ENCODE data around the gene ANTXR1.

Gene ANTXR1

DNA sequence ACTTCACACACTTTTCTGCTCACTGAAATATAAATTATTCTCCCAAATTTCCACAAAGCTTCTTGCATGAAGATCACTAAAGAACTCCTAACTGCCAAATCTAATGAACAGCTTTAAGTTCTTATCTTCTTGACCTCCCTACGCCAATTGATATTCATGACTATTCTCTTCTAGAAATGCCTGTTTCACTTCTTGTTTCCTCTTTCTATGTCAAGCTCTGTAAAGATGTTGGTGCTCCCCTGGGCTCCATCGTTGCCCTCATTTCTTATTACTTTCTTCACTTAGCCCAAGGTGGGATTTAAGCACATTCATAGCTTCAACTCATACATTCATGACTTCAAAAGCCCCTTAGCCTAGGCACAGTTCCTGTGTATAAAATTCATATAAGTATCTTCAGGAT lies 9.2 kb upstream of the ANTXR1 start:
- DNase-seq (ENCODE audit: low read depth, low spot score), result no peak

DNA sequence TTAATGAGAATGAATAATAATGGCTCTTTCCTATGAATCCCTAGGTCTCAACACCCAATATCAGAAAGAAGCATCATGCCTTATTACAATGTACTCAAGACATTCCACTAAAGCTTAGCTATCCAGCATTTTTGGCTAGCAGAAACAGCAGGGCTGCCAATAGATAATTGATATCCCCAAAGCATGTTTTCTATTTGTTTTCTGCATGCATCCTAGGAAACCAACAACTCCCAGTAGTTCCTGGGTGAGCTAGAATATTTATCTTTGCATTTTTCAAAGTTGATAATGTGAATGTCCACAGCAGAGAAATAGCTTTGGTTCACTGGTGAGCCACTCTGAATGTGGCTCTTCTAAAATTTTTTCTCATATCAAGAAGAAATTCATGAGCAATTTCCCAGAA lies 5.8 kb upstream of the ANTXR1 start:
- DNase-seq (ENCODE audit: low read depth, low spot score), result no peak

- no peak for DNase-seq (ENCODE audit: low read depth, low spot score)
Measured at GRCh38 chr2:69007603-69008002, 5.4 kb upstream of the ANTXR1 start.

DNA sequence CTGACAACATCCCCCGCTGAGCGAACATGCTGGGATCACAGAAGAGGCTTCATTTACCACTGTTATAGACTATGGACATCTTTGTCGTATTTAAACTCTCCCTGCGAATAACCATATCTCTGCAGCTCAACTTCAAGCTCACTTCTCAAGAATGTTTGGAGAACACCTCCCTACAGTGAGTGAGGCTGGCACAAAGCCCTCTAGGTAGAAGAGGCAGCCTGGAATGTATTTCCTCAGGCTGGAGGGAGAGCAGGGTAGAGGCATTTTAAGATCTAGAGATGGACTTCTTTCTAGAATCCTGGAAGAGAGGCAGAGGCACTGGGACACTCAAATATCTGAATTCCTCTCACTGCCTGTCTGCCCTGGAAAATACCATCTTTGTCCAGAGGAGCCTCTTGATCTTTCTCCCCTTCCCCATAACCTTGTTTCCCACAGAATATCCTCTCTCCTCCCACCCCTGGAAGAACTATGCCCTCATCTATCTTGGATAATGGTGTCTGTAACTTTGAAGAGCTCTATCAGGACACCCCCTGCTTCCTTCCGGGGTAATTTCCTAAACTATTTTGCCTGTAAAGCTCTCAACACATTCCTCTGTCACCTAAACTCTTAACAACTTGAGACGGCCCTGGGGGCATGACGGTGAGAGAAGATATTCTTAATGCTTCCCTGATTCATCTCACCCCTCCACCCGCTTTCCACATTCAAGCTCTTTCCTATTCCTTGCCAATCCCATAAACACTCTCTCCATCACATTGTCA lies 2.4 kb upstream of the ANTXR1 start:
- DNase-seq (ENCODE audit: low read depth, low spot score), result no peak

DNA sequence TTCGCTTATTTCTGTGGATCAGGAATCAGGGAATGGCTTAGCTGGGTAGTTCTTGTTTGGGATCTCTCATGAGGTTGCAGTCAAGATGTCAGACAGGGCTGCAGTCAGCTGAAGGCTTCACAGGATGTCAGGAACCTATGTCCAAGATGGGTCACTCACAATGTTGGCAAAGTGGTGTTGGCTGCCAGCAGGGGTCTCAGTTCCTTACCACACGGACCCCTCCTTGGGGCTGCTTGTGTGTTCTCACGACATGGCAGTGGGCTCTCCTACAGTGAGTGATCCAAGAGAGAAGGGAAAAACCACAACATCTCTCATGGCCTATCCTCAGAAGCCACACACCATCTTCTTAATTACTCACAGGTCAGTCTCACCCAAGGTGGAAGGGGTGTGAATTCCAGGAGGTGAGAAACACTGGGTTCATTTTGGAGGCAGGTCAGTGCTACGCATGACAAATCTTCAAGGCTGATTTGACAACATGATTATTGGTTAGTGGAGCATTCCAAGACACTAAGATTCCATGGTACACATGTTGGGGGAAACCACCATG lies 1.3 kb upstream of the ANTXR1 start:
- DNase-seq (ENCODE audit: low read depth, low spot score), result no peak

DNA sequence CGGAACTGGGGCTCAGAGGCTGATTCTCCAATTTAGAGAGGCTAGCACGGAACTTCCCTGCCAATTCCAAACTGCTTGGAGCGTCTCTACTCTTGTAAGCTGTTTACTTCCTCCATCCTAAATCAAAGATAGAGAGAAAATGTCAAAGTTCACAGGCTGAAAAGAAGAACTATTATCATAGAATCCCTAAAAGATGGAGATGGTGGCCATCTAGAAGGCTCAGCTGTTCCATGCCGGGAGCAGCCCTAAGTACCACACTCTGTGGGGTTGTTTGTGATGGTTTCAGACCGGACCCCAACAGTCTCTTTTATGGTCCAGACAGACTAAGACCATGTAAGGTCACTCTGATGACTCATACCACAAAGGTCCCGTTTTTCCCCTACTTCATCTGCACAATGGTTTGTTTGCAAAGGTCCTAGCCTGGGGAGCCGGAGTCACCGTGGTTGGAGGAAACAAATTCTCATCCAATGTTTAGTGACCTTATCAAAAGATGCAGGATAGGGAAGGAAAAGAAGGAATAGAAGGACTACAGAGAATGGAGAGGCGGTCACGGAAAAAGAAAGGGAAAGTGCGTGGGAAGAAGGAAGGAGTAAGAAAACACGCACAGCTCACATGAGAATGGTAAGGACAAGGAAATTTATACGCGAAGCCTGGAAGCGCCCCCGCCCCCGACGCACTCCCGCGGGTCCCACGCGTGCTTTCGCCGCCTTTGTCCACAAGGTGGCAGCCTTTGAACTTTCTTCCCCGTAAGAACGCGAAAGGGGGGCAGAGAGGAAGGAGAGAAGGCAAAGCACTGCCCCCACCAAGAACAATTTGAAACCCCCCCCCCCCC lies 453 bp upstream of the ANTXR1 start:
- DNase-seq (ENCODE audit: low read depth, low spot score), result peak; percentile 35

- no peak for DNase-seq (ENCODE audit: low read depth, low spot score)
Measured at GRCh38 chr2:69013840-69014821, 1.2 kb downstream of the ANTXR1 start.

DNA sequence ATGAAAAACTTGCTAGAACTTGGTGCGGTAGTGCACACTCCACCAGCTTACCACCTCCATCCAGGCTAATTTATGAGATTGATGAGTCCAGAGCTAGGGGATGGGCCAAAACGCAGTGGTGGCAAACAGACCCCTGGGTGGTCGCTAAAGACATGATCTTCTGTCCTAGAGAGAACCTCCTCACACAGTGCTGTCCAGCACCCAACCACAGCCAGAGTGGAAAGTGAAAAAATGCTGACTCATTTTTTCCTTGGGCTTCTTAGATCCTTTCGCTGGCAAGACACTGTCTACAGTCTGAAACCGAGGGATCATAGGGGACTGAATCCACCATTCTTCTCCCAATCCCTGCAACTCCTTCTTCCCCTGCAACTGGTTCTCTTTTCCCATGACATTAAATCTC lies 4.1 kb downstream of the ANTXR1 start:
- no peak for DNase-seq (ENCODE audit: low read depth, low spot score)

- DNase-seq (ENCODE audit: low read depth, low spot score), result no peak
Measured at GRCh38 chr2:69017835-69018234, 4.9 kb downstream of the ANTXR1 start.

- DNase-seq (ENCODE audit: low read depth, low spot score), result no peak
Measured at GRCh38 chr2:69018678-69019095, 5.7 kb downstream of the ANTXR1 start.

GRCh38 chr2:69020496-69021426 lies 7.8 kb downstream of the ANTXR1 start:
- DNase-seq (ENCODE audit: low read depth, low spot score), result no peak

- no peak for DNase-seq (ENCODE audit: low read depth, low spot score)
Measured at GRCh38 chr2:69021727-69022126, 8.7 kb downstream of the ANTXR1 start.

GRCh38 chr2:69022548-69022947 lies 9.6 kb downstream of the ANTXR1 start:
- DNase-seq (ENCODE audit: low read depth, low spot score), result no peak

- DNase-seq (ENCODE audit: low read depth, low spot score), result no peak
Measured at GRCh38 chr2:69023236-69023635, 10.3 kb downstream of the ANTXR1 start.

DNA sequence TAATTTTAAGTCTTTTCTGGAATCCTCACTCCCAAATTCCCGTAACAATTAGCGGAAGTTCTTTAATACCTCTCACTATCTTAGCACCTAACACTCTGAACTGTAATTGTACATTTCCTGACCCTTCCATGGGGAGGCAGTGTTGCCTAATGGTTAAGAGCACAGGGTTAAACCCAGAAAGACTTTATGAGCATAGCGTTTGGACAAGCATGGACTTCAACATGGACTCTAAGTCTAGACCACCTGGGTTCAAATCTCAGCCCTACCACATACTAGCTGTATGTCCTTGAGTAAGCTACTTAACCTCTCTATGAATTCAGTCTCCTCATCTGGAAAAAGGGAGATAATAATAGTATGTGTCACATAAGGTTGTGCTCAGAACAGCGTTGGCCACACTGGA lies 13.0 kb downstream of the ANTXR1 start:
- no peak for DNase-seq (ENCODE audit: low read depth, low spot score)

DNA sequence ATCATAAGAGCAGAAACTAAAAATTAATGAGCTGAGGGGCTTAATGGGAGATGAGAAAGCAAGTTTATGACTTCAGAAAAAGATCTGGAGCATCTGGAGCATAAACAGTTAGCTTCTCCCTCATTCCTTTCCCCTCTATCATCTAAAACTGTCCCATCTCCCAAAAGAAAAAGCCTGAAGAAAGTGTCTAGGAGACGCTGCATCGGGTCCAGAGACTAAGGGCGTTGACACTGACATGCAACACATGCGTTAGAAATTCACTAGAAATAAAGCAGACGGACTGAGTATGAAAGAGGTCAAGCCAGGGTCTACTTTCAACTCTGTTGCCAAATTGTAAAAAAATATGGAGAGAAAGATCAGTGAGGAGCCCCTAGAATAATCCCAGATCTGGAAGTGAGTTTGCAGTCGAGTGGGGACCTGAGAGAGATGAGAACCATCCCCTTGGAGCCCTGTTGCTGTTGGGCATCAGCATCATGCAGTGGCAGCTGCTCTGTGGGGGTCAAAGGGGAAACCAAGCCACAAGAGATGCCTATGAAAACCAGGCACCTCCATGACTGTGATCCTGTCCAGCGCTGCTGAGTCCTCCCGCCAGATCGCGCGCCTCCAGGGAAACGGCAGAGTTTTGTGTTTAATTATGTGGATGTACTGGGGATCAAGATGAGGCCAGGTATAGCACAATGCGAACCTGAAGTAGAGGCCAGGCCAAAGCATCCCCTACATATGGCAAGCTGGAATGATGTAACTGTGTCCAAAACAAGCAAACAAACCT lies 13.9 kb downstream of the ANTXR1 start:
- no peak for DNase-seq (ENCODE audit: low read depth, low spot score)

DNA sequence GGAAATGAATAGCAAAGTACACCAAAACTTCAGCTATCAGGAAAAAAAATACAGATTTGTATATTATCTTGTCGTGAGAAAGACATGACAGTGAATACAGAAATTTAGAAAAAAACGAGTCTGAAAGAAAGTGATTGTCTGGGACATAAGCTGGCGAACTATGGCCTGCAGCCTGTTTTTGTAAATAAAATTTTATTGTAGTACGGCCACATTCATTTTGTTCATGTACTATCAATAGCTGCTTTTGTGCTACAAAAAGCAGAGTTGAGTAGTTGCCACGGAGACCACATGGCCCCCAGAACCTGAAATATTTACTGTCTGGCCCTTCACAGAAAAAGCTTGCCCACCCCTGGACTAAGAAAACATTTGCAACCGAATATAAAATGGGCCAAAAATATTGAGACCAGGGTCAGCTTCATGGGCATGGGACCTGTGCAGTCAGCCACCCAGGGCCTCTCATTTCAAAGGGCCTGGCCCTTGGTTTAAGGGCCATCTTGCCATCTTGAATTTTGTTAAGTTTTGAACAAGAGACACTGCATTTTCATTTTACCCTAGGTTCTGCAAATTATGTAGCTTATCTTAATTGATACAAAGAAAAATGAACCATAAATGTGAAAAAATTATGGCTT lies 17.9 kb downstream of the ANTXR1 start:
- DNase-seq (ENCODE audit: low read depth, low spot score), result no peak

GRCh38 chr2:69031466-69031865 lies 18.5 kb downstream of the ANTXR1 start:
- no peak for DNase-seq (ENCODE audit: low read depth, low spot score)

DNA sequence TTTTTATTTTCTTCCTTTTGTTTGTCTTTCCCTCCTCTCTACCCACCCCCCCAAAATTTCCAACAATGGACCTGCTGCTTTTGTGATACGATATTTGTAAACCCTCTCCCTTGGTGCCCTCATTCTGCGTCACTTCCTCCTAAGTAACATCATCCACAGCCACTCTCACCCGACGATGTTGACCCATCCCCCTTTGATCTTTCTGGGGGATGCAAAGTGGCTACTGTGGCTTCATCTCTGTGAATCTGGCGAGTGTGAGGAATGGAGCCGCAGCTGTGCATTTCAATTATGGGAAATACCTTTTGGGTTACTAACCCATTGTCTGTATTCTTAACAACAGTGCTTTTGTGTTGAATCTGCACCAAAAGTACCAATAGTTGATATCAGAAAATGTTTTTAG lies 19.4 kb downstream of the ANTXR1 start:
- DNase-seq (ENCODE audit: low read depth, low spot score), result no peak

Data from smooth muscle cell of the brain vasculature (primary cell).